HG03460 (cell line): ENCODE results near the gene MSI2.
"Not testable (repeated sequence)": the region's sequence is repeated elsewhere in the genome, so short reads cannot be mapped to it uniquely, and the experiment has no call there.

Source experiments
- ATAC-seq: cut with Tn5 transposase; IDR thresholded peaks from one replicate; pipeline ENCODE4 v1.9.1; 2021; ENCODE audit not compliant: unreplicated experiment

Gene MSI2

GRCh38 chr17:57288773-57289121, 32.4 kb downstream of the MSI2 start:
- ATAC-seq, result no peak

- ATAC-seq, result no peak
Measured at GRCh38 chr17:57289130-57289529, 32.8 kb downstream of the MSI2 start.

GRCh38 chr17:57289613-57290012, 33.3 kb downstream of the MSI2 start:
- no peak for ATAC-seq

- ATAC-seq, result no peak
Measured at GRCh38 chr17:57290981-57291380, 34.7 kb downstream of the MSI2 start.

GRCh38 chr17:57292091-57292490, 35.8 kb downstream of the MSI2 start:
- no peak for ATAC-seq

GRCh38 chr17:57293077-57293476, 36.8 kb downstream of the MSI2 start:
- ATAC-seq, result no peak

GRCh38 chr17:57294101-57294500, 37.8 kb downstream of the MSI2 start:
- ATAC-seq, result no peak

GRCh38 chr17:57294629-57295501, 38.5 kb downstream of the MSI2 start:
- no peak for ATAC-seq

GRCh38 chr17:57295526-57296023, 39.3 kb downstream of the MSI2 start:
- ATAC-seq, result no peak

GRCh38 chr17:57296231-57296630, 39.9 kb downstream of the MSI2 start:
- no peak for ATAC-seq

GRCh38 chr17:57299176-57299575, 42.9 kb downstream of the MSI2 start:
- ATAC-seq, result no peak

- ATAC-seq, result not testable (repeated sequence)
Measured at GRCh38 chr17:57300592-57300991, 44.3 kb downstream of the MSI2 start.

GRCh38 chr17:57302690-57303465, 46.6 kb downstream of the MSI2 start:
- ATAC-seq, result no peak

- ATAC-seq, result no peak
Measured at GRCh38 chr17:57305144-57305728, 48.9 kb downstream of the MSI2 start.

- ATAC-seq, result no peak
Measured at GRCh38 chr17:57305908-57306504, 49.7 kb downstream of the MSI2 start.

GRCh38 chr17:57308543-57309186, 52.3 kb downstream of the MSI2 start:
- ATAC-seq, result no peak

- ATAC-seq, result no peak
Measured at GRCh38 chr17:57309479-57309878, 53.2 kb downstream of the MSI2 start.

GRCh38 chr17:57311281-57312216, 55.2 kb downstream of the MSI2 start:
- ATAC-seq, result no peak

GRCh38 chr17:57312242-57312641, 55.9 kb downstream of the MSI2 start:
- ATAC-seq, result no peak
